BLaER1 treated with 17β-estradiol and CSF1 and Interleukin-3, amounts not matched to agents 10 nM and 100 nM (cell line): ENCODE results near the gene NOP14.

Experiments used
- H3K27ac ChIP-seq, 11 experiments: shearing (Covaris generic); formaldehyde crosslinking; 2 replicates each; pipeline ENCODE4 v1.8.1; 2022
- H3K27me3 ChIP-seq, 11 experiments: shearing (Covaris generic); formaldehyde crosslinking; 2 replicates each; pipeline ENCODE4 v1.8.1; 2022
- H3K36me3 ChIP-seq, 11 experiments: shearing (Covaris generic); formaldehyde crosslinking; 2 replicates each; pipeline ENCODE4 v1.8.1; 2022
- H3K4me1 ChIP-seq, 10 experiments: shearing (Covaris generic); formaldehyde crosslinking; 2 replicates each; pipeline ENCODE4 v1.8.1; 2022
- H3K4me2 ChIP-seq, 11 experiments: shearing (Covaris generic); formaldehyde crosslinking; 2 replicates each; pipeline ENCODE4 v1.8.1; 2022
- H3K4me3 ChIP-seq, 10 experiments: shearing (Covaris generic); formaldehyde crosslinking; 2 replicates each; pipeline ENCODE4 v1.8.1; 2022
- H3K9ac ChIP-seq, 11 experiments: shearing (Covaris generic); formaldehyde crosslinking; 2 replicates each; pipeline ENCODE4 v1.8.1; 2022
- H3K9me3 ChIP-seq, 11 experiments: shearing (Covaris generic); formaldehyde crosslinking; replicated peaks in 1 of 11; 2 replicates each; pipeline ENCODE4 v1.8.1; 2022
- H4K20me1 ChIP-seq, 11 experiments: shearing (Covaris generic); formaldehyde crosslinking; 2 replicates each; pipeline ENCODE4 v1.8.1; 2022
- Cebpa-rat ChIP-seq, 11 experiments: shearing (Covaris generic); IDR thresholded peaks; 2 replicates each; pipeline ENCODE4 v1.8.1; 2022

Gene NOP14

GRCh38 chr4:2944586-2945526 lies 18.4 kb downstream of the NOP14 start:
- peaks cover 97 to 100% (median 100%) of the 10 kb centered on the region in 11 experiments for H3K36me3 ChIP-seq
- no peak overlapping the region for H3K4me3 ChIP-seq
- H3K27me3 ChIP-seq: no peaks in the 10 kb centered on the region
- H3K9ac ChIP-seq: no peak overlapping the region
- H3K4me1 ChIP-seq: peaks cover 0 to 20% (median 10%) of the 10 kb centered on the region in 10 experiments; a peak in 11 of 20 replicates
- H3K4me2 ChIP-seq: no peak overlapping the region
- peaks cover 6 to 100% (median 98%) of the 10 kb centered on the region in 11 experiments; a peak in 21 of 22 replicates for H4K20me1 ChIP-seq
- no peak overlapping the region for H3K27ac ChIP-seq
- no peaks in the 10 kb centered on the region for H3K9me3 ChIP-seq
- no peak for TF ChIP-seq Cebpa-rat (IDR thresholded peaks at IDR 0.05)

DNA sequence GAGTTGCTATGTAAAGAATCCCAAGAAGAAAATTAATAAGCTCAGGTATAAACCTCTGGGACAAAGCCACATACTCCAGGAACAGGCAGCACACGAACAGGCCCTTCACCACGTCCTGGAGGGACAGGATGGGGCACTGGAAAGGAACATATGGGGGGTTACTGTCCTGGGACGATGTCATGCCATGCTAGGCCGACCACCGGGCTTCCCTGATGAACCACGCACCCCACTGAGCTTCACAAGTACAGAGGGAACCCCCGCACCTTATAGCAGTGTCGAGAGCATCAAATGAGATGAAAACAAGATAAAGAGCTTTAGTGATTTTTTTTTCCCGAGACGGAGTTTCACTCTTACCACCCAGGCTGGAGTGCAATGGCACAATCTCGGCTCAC lies 19.1 kb downstream of the NOP14 start:
- peaks cover 97 to 100% (median 100%) of the 10 kb centered on the region in 11 experiments for H3K36me3 ChIP-seq

DNA sequence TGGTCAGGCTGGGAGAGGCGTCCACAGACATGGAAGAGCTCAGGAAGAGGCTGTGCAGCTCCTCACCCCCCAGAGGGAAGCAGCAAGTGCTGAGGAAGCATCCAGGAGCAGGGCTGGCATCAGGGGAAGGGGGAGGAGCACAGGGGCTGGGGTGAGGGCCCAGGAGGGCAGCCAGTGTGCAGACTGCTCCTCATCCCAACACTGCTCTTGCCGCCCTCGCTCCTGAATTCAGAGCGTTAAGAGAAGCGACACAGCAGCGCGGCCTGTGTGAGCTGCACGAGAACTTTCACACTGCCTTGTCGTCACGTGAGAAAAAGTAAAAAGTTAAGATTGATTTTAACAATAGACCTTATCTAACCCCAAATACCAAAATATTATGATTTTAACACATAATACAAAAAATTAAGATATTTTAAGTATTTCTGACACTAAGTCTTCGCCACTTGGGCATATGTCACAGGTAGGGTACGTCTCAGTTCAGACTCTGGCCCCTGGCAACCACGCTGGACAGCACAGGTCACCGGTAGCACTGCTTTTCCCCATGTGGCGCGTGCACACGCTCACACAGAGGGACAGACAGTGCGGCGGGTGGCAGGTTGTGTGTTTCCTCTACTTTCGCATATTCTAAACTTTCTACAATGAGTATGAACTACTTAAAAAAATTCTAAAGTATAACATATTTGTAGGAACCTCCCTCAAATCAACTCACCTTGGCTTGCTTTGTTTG lies 19.7 kb downstream of the NOP14 start:
- Histone ChIP-seq H3K36me3 (peaks cover 99 to 100% (median 100%) of the 10 kb centered on the region in 11 experiments), H3K9me3 (no peaks in the 10 kb centered on the region), H3K4me2 (no peak overlapping the region; a peak in 1 of 22 replicates), H4K20me1 (peaks cover 4 to 100% (median 96%) of the 10 kb centered on the region in 11 experiments; a peak in 21 of 22 replicates), H3K27me3 (no peaks in the 10 kb centered on the region), H3K9ac (peak overlapping the region in 2 of 11 experiments; percentile 11 to 26; a peak in 1 of 22 replicates), H3K4me1 (peaks cover 0 to 33% (median 10%) of the 10 kb centered on the region in 10 experiments; a peak in 12 of 20 replicates), H3K4me3 (no peak overlapping the region), H3K27ac (no peak overlapping the region)
- TF ChIP-seq Cebpa-rat (IDR thresholded peaks at IDR 0.05): no peak

More for the DNA sequence above, 19.1 kb downstream of the NOP14 start:
- no peak overlapping the region for H3K27ac ChIP-seq
- H3K4me1 ChIP-seq: peaks cover 0 to 27% (median 10%) of the 10 kb centered on the region in 10 experiments; a peak in 11 of 20 replicates
- H3K4me3 ChIP-seq: no peak overlapping the region
- peaks cover 7 to 100% (median 98%) of the 10 kb centered on the region in 11 experiments; a peak in 21 of 22 replicates for H4K20me1 ChIP-seq
- H3K9me3 ChIP-seq: no peaks in the 10 kb centered on the region
- TF ChIP-seq Cebpa-rat (IDR thresholded peaks at IDR 0.05): no peak
- no peaks in the 10 kb centered on the region for H3K27me3 ChIP-seq
- H3K9ac ChIP-seq: 0 out of 22 replicates have a peak overlapping the region, but pooled peaks of 1 of the 11 experiments have one; percentile 26
- H3K4me2 ChIP-seq: no peak overlapping the region

GRCh38 chr4:2942532-2943363 lies 20.5 kb downstream of the NOP14 start:
- Histone ChIP-seq H4K20me1 (peaks cover 4 to 100% (median 96%) of the 10 kb centered on the region in 11 experiments; a peak in 21 of 22 replicates), H3K36me3 (peaks cover 98 to 100% (median 100%) of the 10 kb centered on the region in 11 experiments), H3K27me3 (no peaks in the 10 kb centered on the region), H3K4me3 (no peak overlapping the region), H3K4me2 (peak overlapping the region in 2 of 11 experiments; percentile 14 to 18; a peak in 2 of 22 replicates), H3K4me1 (peaks cover 4 to 40% (median 14%) of the 10 kb centered on the region in 10 experiments; a peak in 19 of 20 replicates), H3K9me3 (no peaks in the 10 kb centered on the region), H3K27ac (peak overlapping the region in 2 of 11 experiments; percentile 15 to 37; a peak in 3 of 22 replicates), H3K9ac (peak overlapping the region in 6 of 11 experiments; percentile 4 to 46 (median 20); a peak in 5 of 22 replicates)
- no peak for TF ChIP-seq Cebpa-rat (IDR thresholded peaks at IDR 0.05)

DNA sequence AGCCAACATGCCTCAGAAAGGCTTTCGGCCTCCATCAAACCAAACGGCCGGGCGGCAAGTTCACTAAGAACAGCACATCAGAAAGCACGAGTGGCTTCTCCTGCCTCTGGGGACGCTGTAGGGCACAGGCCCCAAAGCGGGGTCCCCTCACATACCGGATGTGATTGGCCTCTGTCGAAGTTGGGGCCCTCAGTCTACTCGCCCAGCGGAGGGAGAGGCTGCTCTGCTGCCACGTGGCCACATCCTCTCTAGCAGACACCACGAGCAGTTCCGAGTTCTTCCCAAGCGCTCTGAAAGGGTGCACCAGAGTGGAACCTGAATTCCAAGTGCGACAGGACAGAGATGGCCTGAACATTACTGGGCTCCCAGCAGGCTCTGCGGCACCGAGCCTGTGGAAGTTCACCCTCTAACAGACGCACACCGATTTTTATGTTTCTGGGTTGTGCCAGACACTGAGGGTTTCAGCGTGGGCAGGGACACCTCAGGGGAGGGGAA lies 21.1 kb downstream of the NOP14 start:
- TF ChIP-seq Cebpa-rat (IDR thresholded peaks at IDR 0.05): no peak
- Histone ChIP-seq H3K27me3 (no peaks in the 10 kb centered on the region), H3K9ac (peak overlapping the region in 6 of 11 experiments; percentile 4 to 46 (median 20); a peak in 6 of 22 replicates), H3K27ac (peak overlapping the region in 2 of 11 experiments; percentile 15 to 37; a peak in 4 of 22 replicates), H4K20me1 (peaks cover 7 to 100% (median 96%) of the 10 kb centered on the region in 11 experiments; a peak in 21 of 22 replicates), H3K9me3 (no peaks in the 10 kb centered on the region), H3K4me2 (peak overlapping the region in 2 of 11 experiments; percentile 14 to 18; a peak in 1 of 22 replicates), H3K4me1 (peaks cover 10 to 46% (median 21%) of the 10 kb centered on the region in 10 experiments), H3K4me3 (no peak overlapping the region), H3K36me3 (peaks cover 98 to 100% (median 100%) of the 10 kb centered on the region in 11 experiments)

GRCh38 chr4:2941138-2942036 lies 21.8 kb downstream of the NOP14 start:
- Histone ChIP-seq H3K9ac (peak overlapping the region in 2 of 11 experiments; percentile 4 to 41; a peak in 1 of 22 replicates), H3K4me2 (no peak overlapping the region), H4K20me1 (peaks cover 12 to 100% (median 96%) of the 10 kb centered on the region in 11 experiments; a peak in 21 of 22 replicates), H3K27ac (peak overlapping the region in 1 of 11 experiments; percentile 37; a peak in 2 of 22 replicates), H3K4me1 (peaks cover 17 to 53% (median 28%) of the 10 kb centered on the region in 10 experiments), H3K36me3 (peaks cover 91 to 100% (median 96%) of the 10 kb centered on the region in 11 experiments), H3K9me3 (no peaks in the 10 kb centered on the region), H3K27me3 (no peaks in the 10 kb centered on the region), H3K4me3 (no peak overlapping the region)
- TF ChIP-seq Cebpa-rat (IDR thresholded peaks at IDR 0.05): no peak
